ENCODE measurements around the gene EXT2.

DNA sequence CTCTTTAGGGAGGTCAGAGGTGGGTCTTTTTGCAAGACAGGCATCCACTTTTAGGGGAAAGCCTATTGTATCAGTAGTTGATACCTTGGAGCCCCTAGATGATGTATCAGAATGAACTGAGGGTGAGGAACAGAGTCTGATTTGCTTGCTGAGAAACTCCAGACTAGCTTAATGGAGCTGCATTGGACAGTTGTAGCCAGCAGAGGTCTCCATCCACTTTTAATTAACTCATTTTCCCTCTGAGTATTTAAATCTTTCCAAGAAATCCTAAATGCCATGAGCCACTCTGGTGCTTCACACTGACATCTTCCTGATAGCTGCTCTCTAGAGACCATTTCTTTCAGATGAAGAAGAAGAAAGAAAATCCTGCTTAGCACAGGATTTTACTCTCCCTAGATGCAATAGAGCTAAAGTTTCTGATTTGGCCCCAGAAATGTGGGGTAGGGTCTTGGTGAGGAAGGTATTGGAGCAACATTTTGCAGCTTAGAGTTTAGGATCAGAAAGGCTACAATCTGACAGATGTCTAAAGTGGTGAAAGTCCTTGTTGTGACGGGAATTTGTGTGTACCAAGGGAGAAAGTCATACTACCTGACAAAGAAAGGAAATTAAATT lies 38.0 kb downstream of the EXT2 start:
- no peak for TF ChIP-seq MXI1 (conservative IDR thresholded peaks at IDR 0.05; ENCODE audit: poor library complexity, severe bottlenecking)
- TF ChIP-seq CTCF (IDR thresholded peaks at IDR 0.05; ENCODE audit: poor library complexity, severe bottlenecking): peak; percentile 72

Data from neural cell (in vitro differentiated cells).